ENCODE measurements around the gene CELF4. TPM values are rescaled to one million over a fixed set of nuclear protein-coding genes. Genes with fewer than 3 reads are reported as not detected.
A peak's percentile ranks its signal among the peaks of the same experiment; 100 is the strongest.

The CELF4 gene
- total RNA-seq, 2 experiments from 2014 or later, result not detected

GRCh38 chr18:37343542-37343851 is 222.1 kb downstream of the CELF4 start:
- H3K27me3 Mint-ChIP-seq, result peaks cover 22% of the 10 kb centered on the region
- H3K9me3 Mint-ChIP-seq, result no peaks in the 10 kb centered on the region
- no peaks in the 10 kb centered on the region for H3K4me1 Mint-ChIP-seq
- H3K36me3 Mint-ChIP-seq, result no peaks in the 10 kb centered on the region
- H3K27ac Mint-ChIP-seq, result no peak overlapping the region
- no peak overlapping the region for H3K4me3 Mint-ChIP-seq
- no peak for DNase-seq

GRCh38 chr18:37341473-37342086 is 224.0 kb downstream of the CELF4 start:
- no peaks in the 10 kb centered on the region for H3K9me3 Mint-ChIP-seq
- DNase-seq, result no peak
- no peak overlapping the region for H3K4me3 Mint-ChIP-seq
- H3K27me3 Mint-ChIP-seq, result peaks cover 18% of the 10 kb centered on the region
- no peak overlapping the region for H3K27ac Mint-ChIP-seq
- no peaks in the 10 kb centered on the region for H3K36me3 Mint-ChIP-seq
- no peaks in the 10 kb centered on the region for H3K4me1 Mint-ChIP-seq

- peaks cover 18% of the 10 kb centered on the region for H3K27me3 Mint-ChIP-seq
- no peak overlapping the region for H3K4me3 Mint-ChIP-seq
- no peaks in the 10 kb centered on the region for H3K36me3 Mint-ChIP-seq
- H3K27ac Mint-ChIP-seq, result no peak overlapping the region
- H3K9me3 Mint-ChIP-seq, result no peaks in the 10 kb centered on the region
- no peak for DNase-seq
- no peaks in the 10 kb centered on the region for H3K4me1 Mint-ChIP-seq
Measured at GRCh38 chr18:37341016-37341415, 224.6 kb downstream of the CELF4 start.

GRCh38 chr18:37339701-37340215 is 225.8 kb downstream of the CELF4 start:
- Mint-ChIP-seq H3K27me3 (peaks cover 18% of the 10 kb centered on the region), H3K9me3 (no peaks in the 10 kb centered on the region), H3K4me1 (no peaks in the 10 kb centered on the region), H3K27ac (no peak overlapping the region), H3K36me3 (no peaks in the 10 kb centered on the region), H3K4me3 (no peak overlapping the region)
- no peak for DNase-seq

- Mint-ChIP-seq H3K27me3 (peaks cover 6% of the 10 kb centered on the region), H3K36me3 (no peaks in the 10 kb centered on the region), H3K4me3 (no peak overlapping the region), H3K4me1 (no peaks in the 10 kb centered on the region), H3K27ac (no peak overlapping the region), H3K9me3 (no peaks in the 10 kb centered on the region)
- DNase-seq, result no peak
Measured at GRCh38 chr18:37336568-37337285, 228.9 kb downstream of the CELF4 start.

- Mint-ChIP-seq H3K4me3 (no peak overlapping the region), H3K27me3 (peaks cover 6% of the 10 kb centered on the region), H3K9me3 (no peaks in the 10 kb centered on the region), H3K27ac (no peak overlapping the region), H3K4me1 (no peaks in the 10 kb centered on the region), H3K36me3 (no peaks in the 10 kb centered on the region)
- DNase-seq, result no peak
Measured at GRCh38 chr18:37335409-37335736, 230.2 kb downstream of the CELF4 start.

- no peak overlapping the region for H3K4me3 Mint-ChIP-seq
- H3K36me3 Mint-ChIP-seq, result no peaks in the 10 kb centered on the region
- DNase-seq, result no peak
- H3K9me3 Mint-ChIP-seq, result no peaks in the 10 kb centered on the region
- no peaks in the 10 kb centered on the region for H3K4me1 Mint-ChIP-seq
- peaks cover 6% of the 10 kb centered on the region for H3K27me3 Mint-ChIP-seq
- no peak overlapping the region for H3K27ac Mint-ChIP-seq
Measured at GRCh38 chr18:37334631-37335408, 230.8 kb downstream of the CELF4 start.

- Mint-ChIP-seq H3K4me3 (no peak overlapping the region), H3K9me3 (no peaks in the 10 kb centered on the region), H3K27ac (no peak overlapping the region), H3K4me1 (no peaks in the 10 kb centered on the region), H3K36me3 (no peaks in the 10 kb centered on the region), H3K27me3 (no peaks in the 10 kb centered on the region)
- no peak for DNase-seq
Measured at GRCh38 chr18:37332628-37333420, 232.8 kb downstream of the CELF4 start.

GRCh38 chr18:37332219-37332618 is 233.4 kb downstream of the CELF4 start:
- H3K36me3 Mint-ChIP-seq, result no peaks in the 10 kb centered on the region
- no peaks in the 10 kb centered on the region for H3K27me3 Mint-ChIP-seq
- no peak overlapping the region for H3K27ac Mint-ChIP-seq
- H3K4me3 Mint-ChIP-seq, result no peak overlapping the region
- H3K9me3 Mint-ChIP-seq, result no peaks in the 10 kb centered on the region
- H3K4me1 Mint-ChIP-seq, result no peaks in the 10 kb centered on the region
- DNase-seq, result no peak

- H3K4me1 Mint-ChIP-seq, result no peaks in the 10 kb centered on the region
- no peaks in the 10 kb centered on the region for H3K27me3 Mint-ChIP-seq
Measured at GRCh38 chr18:37330173-37330572, 235.4 kb downstream of the CELF4 start.

GRCh38 chr18:37328946-37329719 is 236.5 kb downstream of the CELF4 start:
- Mint-ChIP-seq H3K27me3 (no peaks in the 10 kb centered on the region), H3K4me3 (no peak overlapping the region), H3K9me3 (no peaks in the 10 kb centered on the region), H3K27ac (no peak overlapping the region), H3K4me1 (no peaks in the 10 kb centered on the region), H3K36me3 (no peaks in the 10 kb centered on the region)
- DNase-seq, result no peak

More at GRCh38 chr18:37330173-37330572, 235.4 kb downstream of the CELF4 start:
- Mint-ChIP-seq H3K4me3 (no peak overlapping the region), H3K36me3 (no peaks in the 10 kb centered on the region), H3K9me3 (no peaks in the 10 kb centered on the region), H3K27ac (no peak overlapping the region)
- DNase-seq, result no peak

- Mint-ChIP-seq H3K9me3 (no peaks in the 10 kb centered on the region), H3K27me3 (peaks cover 4% of the 10 kb centered on the region)
Measured at GRCh38 chr18:37327063-37327577, 238.5 kb downstream of the CELF4 start.

GRCh38 chr18:37322492-37323035 is 243.0 kb downstream of the CELF4 start:
- Mint-ChIP-seq H3K27me3 (peaks cover 4% of the 10 kb centered on the region), H3K27ac (no peak overlapping the region), H3K9me3 (no peaks in the 10 kb centered on the region), H3K4me1 (no peaks in the 10 kb centered on the region), H3K4me3 (no peak overlapping the region), H3K36me3 (no peaks in the 10 kb centered on the region)
- peak; percentile 17 for DNase-seq

More at GRCh38 chr18:37327063-37327577, 238.5 kb downstream of the CELF4 start:
- H3K4me3 Mint-ChIP-seq, result no peak overlapping the region
- DNase-seq, result no peak
- H3K36me3 Mint-ChIP-seq, result no peaks in the 10 kb centered on the region
- H3K27ac Mint-ChIP-seq, result no peak overlapping the region
- H3K4me1 Mint-ChIP-seq, result no peaks in the 10 kb centered on the region
